Activated CD4-positive, alpha-beta T cell treated with anti-CD3 and anti-CD28 coated beads, Interleukin-2, amount 50 U/mL, for 1 hour (primary cell): Measurements from ENCODE around the gene SURF6.
A peak's percentile ranks its signal among the peaks of the same experiment; 100 is the strongest.

Experiments
- DNase-seq: peaks from one replicate; pipeline ENCODE4 v3.0.0-alpha.2; 2020

The SURF6 gene

GRCh38 chr9:133367221-133367620 is 31.2 kb upstream of the SURF6 start:
- no peak for DNase-seq

GRCh38 chr9:133366435-133366834 is 30.4 kb upstream of the SURF6 start:
- DNase-seq = no peak

- no peak for DNase-seq
Observed at GRCh38 chr9:133362359-133363044, 26.5 kb upstream of the SURF6 start.

GRCh38 chr9:133361507-133362092 is 25.6 kb upstream of the SURF6 start:
- no peak for DNase-seq

GRCh38 chr9:133360400-133361393 is 24.7 kb upstream of the SURF6 start:
- no peak for DNase-seq

GRCh38 chr9:133359399-133360175 is 23.6 kb upstream of the SURF6 start:
- no peak for DNase-seq

GRCh38 chr9:133357656-133358055 is 21.7 kb upstream of the SURF6 start:
- DNase-seq = no peak

- DNase-seq = peak; percentile 91
Observed at GRCh38 chr9:133356391-133357091, 20.6 kb upstream of the SURF6 start, which contains the start of the genes SURF1 and SURF2. SURF1 (minus strand) TSS chr9:133356487; CDS start chr9:133356453, 34 bp downstream. SURF2 (plus strand) TSS chr9:133356550; CDS start chr9:133356593, 43 bp downstream.

- no peak for DNase-seq
Observed at GRCh38 chr9:133355881-133356357, 19.9 kb upstream of the SURF6 start.

- no peak for DNase-seq
Observed at GRCh38 chr9:133354766-133355165, 18.8 kb upstream of the SURF6 start.

GRCh38 chr9:133353548-133353947 is 17.6 kb upstream of the SURF6 start:
- DNase-seq = no peak

- no peak for DNase-seq
Observed at GRCh38 chr9:133352635-133353340, 16.8 kb upstream of the SURF6 start.

- no peak for DNase-seq
Observed at GRCh38 chr9:133351908-133352634, 16.1 kb upstream of the SURF6 start.

- no peak for DNase-seq
Observed at GRCh38 chr9:133351526-133351907, 15.5 kb upstream of the SURF6 start.

GRCh38 chr9:133349965-133350616 is 14.1 kb upstream of the SURF6 start:
- DNase-seq = no peak

GRCh38 chr9:133348718-133349573 is 13.0 kb upstream of the SURF6 start:
- no peak for DNase-seq

- DNase-seq = peak; percentile 88
Observed at GRCh38 chr9:133347985-133348717, 12.2 kb upstream of the SURF6 start, which contains the start of the genes MED22 and RPL7A. MED22 (minus strand) TSS chr9:133348131; CDS start chr9:133346662, 1,469 bp downstream. RPL7A (plus strand) TSS chr9:133348218; CDS start chr9:133348244, 26 bp downstream.

GRCh38 chr9:133347515-133347984 is 11.6 kb upstream of the SURF6 start:
- peak; percentile 34 for DNase-seq
